BJ (cell line): ENCODE data around the gene XDH. TPM values are rescaled to one million over a fixed set of nuclear protein-coding genes. Genes with fewer than 3 reads are reported as not detected.

ENCODE experiments used
- CTCF ChIA-PET: fragments of 350-600 bp; formaldehyde crosslinking; extraction: SDS; loops from one replicate; lab custom pipeline; 2021; ENCODE audit warnings: antibody characterized with exemption, inconsistent platforms; lab: Yijun Ruan, JAX
- POLR2A ChIA-PET: fragments of 300-600 bp; sonication (Branson Sonifier 250); formaldehyde crosslinking; extraction: SDS; loops from one replicate; lab custom pipeline; 2021; ENCODE audit warnings: antibody characterized with exemption; lab: Charles Lee
- DNase-seq: peaks from one replicate; pipeline ENCODE4 v3.0.0-alpha.2; 2011; ENCODE audit warnings: low read depth
- H3K27me3 ChIP-seq: 2 replicates; pipeline ENCODE4 v1.6.0; 2011; ENCODE audit warnings: low read length; ENCODE audit not compliant: control insufficient read depth, insufficient read depth
- H3K36me3 ChIP-seq: 2 replicates; pipeline ENCODE4 v1.5.1; 2011; ENCODE audit warnings: low read length; ENCODE audit not compliant: control insufficient read depth, insufficient read depth
- H3K4me3 ChIP-seq: 2 replicates; pipeline ENCODE4 v1.5.1; 2011; ENCODE audit warnings: low read depth, mild to moderate bottlenecking, control low read depth, low read length
- polyA plus RNA-seq: library from polyadenylated mRNA; depleted of rRNA; stranded (reverse); fragments of >200 nt; gene quantifications from 2 replicates; pipeline ENCODE4 v1.2.3, GENCODE V29; 2011
- TF ChIP-seq, protein P1 (sequence below): IDR thresholded peaks from 2 replicates; pipeline ENCODE4 v1.5.1; 2011; ENCODE audit warnings: low read depth, mild to moderate bottlenecking, control low read depth, inconsistent platforms, low read length, moderate library complexity; ENCODE audit not compliant: insufficient read depth

The XDH gene
- polyA plus RNA-seq, 1 experiment, result 0.69 TPM

DNA sequence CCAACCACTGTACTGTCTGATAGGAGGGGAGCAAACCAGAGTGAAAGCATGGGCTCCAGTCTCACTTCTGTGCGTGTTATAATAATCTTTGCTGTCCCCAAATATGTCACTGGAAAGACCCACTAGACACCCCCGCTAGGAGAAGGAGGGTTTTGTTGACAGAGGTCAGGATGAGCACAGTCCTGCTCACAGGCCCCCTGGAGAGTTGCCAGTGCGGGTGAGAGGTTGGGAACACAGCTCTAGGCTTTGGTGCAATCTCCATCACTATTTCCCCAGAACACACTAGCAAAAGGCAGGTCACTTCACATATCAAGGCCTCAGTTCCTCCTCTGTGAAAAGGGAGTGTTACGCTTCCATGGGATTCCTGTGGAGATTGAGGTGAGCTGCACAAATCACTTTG lies 9.7 kb downstream of the XDH start:
- H3K36me3 ChIP-seq, result no peaks in the 10 kb centered on the region
- TF ChIP-seq, protein P1, sequence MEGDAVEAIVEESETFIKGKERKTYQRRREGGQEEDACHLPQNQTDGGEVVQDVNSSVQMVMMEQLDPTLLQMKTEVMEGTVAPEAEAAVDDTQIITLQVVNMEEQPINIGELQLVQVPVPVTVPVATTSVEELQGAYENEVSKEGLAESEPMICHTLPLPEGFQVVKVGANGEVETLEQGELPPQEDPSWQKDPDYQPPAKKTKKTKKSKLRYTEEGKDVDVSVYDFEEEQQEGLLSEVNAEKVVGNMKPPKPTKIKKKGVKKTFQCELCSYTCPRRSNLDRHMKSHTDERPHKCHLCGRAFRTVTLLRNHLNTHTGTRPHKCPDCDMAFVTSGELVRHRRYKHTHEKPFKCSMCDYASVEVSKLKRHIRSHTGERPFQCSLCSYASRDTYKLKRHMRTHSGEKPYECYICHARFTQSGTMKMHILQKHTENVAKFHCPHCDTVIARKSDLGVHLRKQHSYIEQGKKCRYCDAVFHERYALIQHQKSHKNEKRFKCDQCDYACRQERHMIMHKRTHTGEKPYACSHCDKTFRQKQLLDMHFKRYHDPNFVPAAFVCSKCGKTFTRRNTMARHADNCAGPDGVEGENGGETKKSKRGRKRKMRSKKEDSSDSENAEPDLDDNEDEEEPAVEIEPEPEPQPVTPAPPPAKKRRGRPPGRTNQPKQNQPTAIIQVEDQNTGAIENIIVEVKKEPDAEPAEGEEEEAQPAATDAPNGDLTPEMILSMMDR, result no peak
- ChIA-PET POLR2A (no interaction called here), CTCF (interaction anchor here (0.7 kb wide), 1 partner anchor 72 kb away, joined by 3 read pairs; no protein-coding TSS in a partner anchor)
- no peak for DNase-seq
- no peaks in the 10 kb centered on the region for H3K27me3 ChIP-seq
- H3K4me3 ChIP-seq, result no peak overlapping the region

GRCh38 chr2:31404302-31404701 lies 10.2 kb downstream of the XDH start:
- ChIA-PET POLR2A (interaction anchor here (0.5 kb wide), 1 partner anchor 8 kb away, joined by 3 read pairs; no protein-coding TSS in a partner anchor), CTCF (no interaction called here)

DNA sequence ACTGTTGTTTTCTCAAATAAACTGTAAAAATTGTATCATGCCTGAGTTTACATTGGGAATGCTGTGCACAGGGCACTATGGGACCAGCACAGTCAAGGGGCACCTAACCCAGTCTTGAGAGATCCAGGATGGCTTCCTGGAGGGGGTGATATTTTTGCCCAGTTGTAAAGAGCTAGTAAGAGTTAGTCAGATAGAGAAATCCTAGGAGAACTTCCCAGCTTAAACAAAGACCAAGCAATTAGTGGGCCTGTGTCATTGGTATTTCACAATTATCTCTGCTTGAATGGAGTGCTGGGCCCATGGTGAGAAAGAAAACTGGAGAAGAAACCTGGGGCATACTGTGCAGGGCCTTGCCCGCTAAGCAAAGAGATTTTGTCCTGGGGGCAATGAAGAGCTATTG lies 12.2 kb downstream of the XDH start:
- no peaks in the 10 kb centered on the region for H3K36me3 ChIP-seq
- H3K27me3 ChIP-seq, result no peaks in the 10 kb centered on the region
- ChIA-PET CTCF (interaction anchor here (1.2 to 3.2 kb wide), 7 partner anchors 11 to 121 kb away, joined by 3 to 17 read pairs (median 3); partner anchors contain the start of gene XDH), POLR2A (no interaction called here)
- TF ChIP-seq, protein P1, result no peak
- H3K4me3 ChIP-seq, result no peak overlapping the region
- DNase-seq, result no peak

More at GRCh38 chr2:31404302-31404701, 10.2 kb downstream of the XDH start:
- TF ChIP-seq, protein P1, result no peak
- Histone ChIP-seq H3K36me3 (no peaks in the 10 kb centered on the region), H3K4me3 (no peak overlapping the region), H3K27me3 (no peaks in the 10 kb centered on the region)
- no peak for DNase-seq

DNA sequence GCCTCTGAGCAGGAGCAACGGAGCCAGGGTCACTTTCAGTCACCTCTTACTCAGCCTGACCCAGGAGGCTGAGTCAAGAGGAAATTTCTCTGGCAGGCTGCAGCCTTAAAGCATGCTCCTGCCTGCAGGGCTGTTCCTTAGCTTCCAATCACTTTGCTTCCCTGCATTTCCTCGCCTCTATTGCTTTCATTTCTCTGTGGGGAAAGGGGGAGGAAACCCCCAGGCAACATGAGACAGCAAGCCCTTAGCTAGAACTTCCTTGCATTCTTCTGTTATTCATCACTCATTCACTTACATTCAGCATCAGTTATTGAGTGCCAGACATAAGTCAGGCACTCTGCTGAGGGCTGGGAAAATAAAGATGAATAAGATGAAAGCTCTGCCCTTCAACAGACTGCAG lies 13.0 kb downstream of the XDH start:
- no peak overlapping the region for H3K4me3 ChIP-seq
- TF ChIP-seq, protein P1, result no peak
- ChIA-PET CTCF (interaction anchor here (0.9 to 3.2 kb wide), 5 partner anchors 12 to 122 kb away, joined by 3 to 17 read pairs (median 8); partner anchors contain the start of gene XDH), POLR2A (no interaction called here)
- no peaks in the 10 kb centered on the region for H3K36me3 ChIP-seq
- DNase-seq, result peak; percentile 98
- no peaks in the 10 kb centered on the region for H3K27me3 ChIP-seq

DNA sequence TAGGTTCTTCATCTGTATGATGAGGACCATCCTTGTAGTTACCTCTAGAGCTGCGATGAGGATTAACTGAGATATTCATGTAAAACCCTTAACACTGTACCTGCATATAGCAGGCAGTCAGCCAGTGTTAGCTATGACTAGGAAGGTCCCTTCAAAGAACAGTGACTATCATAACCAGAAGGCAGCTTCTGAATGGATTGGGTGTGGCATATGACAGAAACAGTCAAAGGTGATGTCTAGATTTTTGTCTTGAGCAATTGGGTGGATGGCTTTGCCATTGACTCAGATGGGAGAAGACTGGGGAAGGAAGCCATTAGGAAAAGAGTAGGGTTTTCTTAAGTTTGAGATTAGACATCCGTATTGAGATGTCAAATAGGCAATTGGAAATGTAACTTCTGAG lies 15.7 kb downstream of the XDH start:
- CTCF ChIA-PET, result interaction anchor here (1.4 kb wide), 1 partner anchor 65 kb away, joined by 4 read pairs; no protein-coding TSS in a partner anchor
- H3K4me3 ChIP-seq, result no peak overlapping the region
- no peak for DNase-seq
- H3K27me3 ChIP-seq, result no peaks in the 10 kb centered on the region
- POLR2A ChIA-PET, result no interaction called here
- no peaks in the 10 kb centered on the region for H3K36me3 ChIP-seq
- TF ChIP-seq, protein P1, result no peak
